Mesendoderm (in vitro differentiated cells): ENCODE measurements around the gene ITGA6. TPM values are rescaled to one million over a fixed set of nuclear protein-coding genes. Genes with fewer than 3 reads are reported as not detected.

Experiments
- DNase-seq: peaks from one replicate; pipeline ENCODE4 v3.0.0; 2013
- H2AK5ac ChIP-seq: 2 replicates; pipeline ENCODE4 v1.6.1; 2013; ENCODE audit warnings: low read length, inconsistent platforms
- H2BK120ac ChIP-seq: 2 replicates; pipeline ENCODE4 v1.6.1; 2013; ENCODE audit warnings: low read depth, mild to moderate bottlenecking, low read length, moderate library complexity, mixed read lengths
- H2BK15ac ChIP-seq: replicated peaks from 2 replicates; pipeline ENCODE4 v1.6.1; 2013; ENCODE audit warnings: low read depth, mild to moderate bottlenecking, moderate library complexity
- H2BK5ac ChIP-seq: 2 replicates; pipeline ENCODE4 v1.6.1; 2013; ENCODE audit warnings: low read length, inconsistent platforms
- H3K18ac ChIP-seq: 2 replicates; pipeline ENCODE4 v1.6.1; 2013; ENCODE audit warnings: mild to moderate bottlenecking, low read length, mixed read lengths
- H3K23ac ChIP-seq: one replicate; pipeline ENCODE4 v1.6.1; 2013; ENCODE audit warnings: low read length
- H3K27ac ChIP-seq: 2 replicates; pipeline ENCODE4 v1.5.1; 2013; ENCODE audit warnings: low read depth, mild to moderate bottlenecking, inconsistent platforms, low read length, moderate library complexity
- H3K27me3 ChIP-seq: 2 replicates; pipeline ENCODE4 v1.6.1; 2013; ENCODE audit warnings: low read length, control low read depth, mild to moderate bottlenecking, inconsistent platforms; ENCODE audit not compliant: insufficient read depth, poor library complexity
- H3K36me3 ChIP-seq: 2 replicates; pipeline ENCODE4 v1.6.1; 2013; ENCODE audit warnings: low read length, inconsistent platforms; ENCODE audit not compliant: control insufficient read depth, insufficient read depth
- H3K4ac ChIP-seq: one replicate; pipeline ENCODE4 v1.6.1; 2013; ENCODE audit warnings: low read depth, mild to moderate bottlenecking, low read length, moderate library complexity
- H3K4me1 ChIP-seq: 2 replicates; pipeline ENCODE4 v1.6.1; 2013; ENCODE audit warnings: low read depth, low read length, inconsistent platforms; ENCODE audit not compliant: control insufficient read depth
- H3K4me2 ChIP-seq: 2 replicates; pipeline ENCODE4 v1.6.1; 2013; ENCODE audit warnings: low read length
- H3K4me3 ChIP-seq: 2 replicates; pipeline ENCODE4 v1.5.1; 2013; ENCODE audit warnings: mild to moderate bottlenecking, low read length
- H3K56ac ChIP-seq: one replicate; pipeline ENCODE4 v1.6.1; 2013; ENCODE audit warnings: low read length
- H3K79me1 ChIP-seq: 2 replicates; pipeline ENCODE4 v1.6.1; 2013; ENCODE audit warnings: low read length, inconsistent platforms
- H3K79me2 ChIP-seq: 2 replicates; pipeline ENCODE4 v1.6.1; 2013; ENCODE audit warnings: mild to moderate bottlenecking, low read length; ENCODE audit not compliant: control insufficient read depth, insufficient read depth
- H3K9ac ChIP-seq: 2 replicates; pipeline ENCODE4 v1.6.1; 2013; ENCODE audit warnings: low read length, inconsistent platforms
- H4K5ac ChIP-seq: one replicate; pipeline ENCODE4 v1.6.1; 2013; ENCODE audit warnings: low read length
- H4K8ac ChIP-seq: one replicate; pipeline ENCODE4 v1.6.1; 2013; ENCODE audit warnings: low read depth, mild to moderate bottlenecking, control low read depth, low read length, moderate library complexity
- WGBS: extraction: QIAGEN DNeasy Blood & Tissue Kit; methylation state at CpG from one replicate; pipeline ENCODE4 v1.1.7; 2013; ENCODE audit warnings: low lambda C conversion rate, missing lambda C conversion rate; ENCODE audit not compliant: insufficient coverage; ENCODE audit errors: extremely low coverage; 5-methylcytosine and 5-hydroxymethylcytosine counted together
- polyA plus RNA-seq, 2 experiments: library from polyadenylated mRNA; stranded (reverse); fragments of 200-250 nt; gene quantifications; one replicate each; pipeline ENCODE4 v1.2.3, GENCODE V29; 2013

ITGA6 gene
- 25.4 TPM for polyA plus RNA-seq (2013, experiment 1 of 2)
- polyA plus RNA-seq (2013, experiment 2 of 2), result 26.4 TPM

DNA sequence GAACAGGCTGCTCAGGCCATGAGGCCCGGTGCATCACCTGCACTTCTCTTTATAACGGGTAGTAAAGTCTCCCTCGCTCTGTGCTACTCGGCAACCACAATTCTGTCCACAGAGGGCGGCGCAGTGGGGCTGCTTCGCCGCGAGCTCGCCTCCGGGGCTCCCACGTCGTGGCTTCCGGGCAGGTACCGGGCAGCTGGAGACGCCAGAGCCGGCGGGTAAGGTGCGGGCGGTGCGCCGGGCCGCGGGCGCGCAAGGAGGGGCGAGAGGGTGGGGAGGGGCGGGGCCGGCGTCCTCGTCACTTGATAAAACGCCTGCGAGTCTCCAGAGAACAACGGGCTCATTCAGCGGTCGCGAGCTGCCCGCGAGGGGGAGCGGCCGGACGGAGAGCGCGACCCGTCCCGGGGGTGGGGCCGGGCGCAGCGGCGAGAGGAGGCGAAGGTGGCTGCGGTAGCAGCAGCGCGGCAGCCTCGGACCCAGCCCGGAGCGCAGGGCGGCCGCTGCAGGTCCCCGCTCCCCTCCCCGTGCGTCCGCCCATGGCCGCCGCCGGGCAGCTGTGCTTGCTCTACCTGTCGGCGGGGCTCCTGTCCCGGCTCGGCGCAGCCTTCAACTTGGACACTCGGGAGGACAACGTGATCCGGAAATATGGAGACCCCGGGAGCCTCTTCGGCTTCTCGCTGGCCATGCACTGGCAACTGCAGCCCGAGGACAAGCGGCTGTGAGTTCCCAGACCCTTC, at the start of gene ITGA6:
Gene ITGA6, plus strand, starts transcription at position 331 of the 734 bp plus-strand sequence.
- Histone ChIP-seq H3K79me1 (peaks cover 1% of the 10 kb centered on the region), H2AK5ac (no peak within 1 kb of the TSS), H3K27me3 (peaks cover 4% of the 10 kb centered on the region), H3K4me2 (peak within 1 kb of the TSS; percentile 82), H4K8ac (no peak within 1 kb of the TSS), H4K5ac (no peak within 1 kb of the TSS), H2BK5ac (no peak within 1 kb of the TSS), H3K4ac (no peak within 1 kb of the TSS), H2BK15ac (no peak within 1 kb of the TSS), H3K36me3 (no peaks in the 10 kb centered on the region), H3K4me1 (peaks cover 4% of the 10 kb centered on the region), H3K9ac (peak within 1 kb of the TSS; percentile 39), H3K79me2 (peaks cover 2% of the 10 kb centered on the region), H2BK120ac (no peak within 1 kb of the TSS), H3K18ac (peak within 1 kb of the TSS; percentile 33), H3K27ac (no peak within 1 kb of the TSS), H3K23ac (no peak within 1 kb of the TSS), H3K56ac (peak within 1 kb of the TSS; percentile 81), H3K4me3 (peak within 1 kb of the TSS; percentile 26)
- peak; percentile 87 for DNase-seq
- no CpG with 5 or more reads among the region's 79 CpGs for WGBS

DNA sequence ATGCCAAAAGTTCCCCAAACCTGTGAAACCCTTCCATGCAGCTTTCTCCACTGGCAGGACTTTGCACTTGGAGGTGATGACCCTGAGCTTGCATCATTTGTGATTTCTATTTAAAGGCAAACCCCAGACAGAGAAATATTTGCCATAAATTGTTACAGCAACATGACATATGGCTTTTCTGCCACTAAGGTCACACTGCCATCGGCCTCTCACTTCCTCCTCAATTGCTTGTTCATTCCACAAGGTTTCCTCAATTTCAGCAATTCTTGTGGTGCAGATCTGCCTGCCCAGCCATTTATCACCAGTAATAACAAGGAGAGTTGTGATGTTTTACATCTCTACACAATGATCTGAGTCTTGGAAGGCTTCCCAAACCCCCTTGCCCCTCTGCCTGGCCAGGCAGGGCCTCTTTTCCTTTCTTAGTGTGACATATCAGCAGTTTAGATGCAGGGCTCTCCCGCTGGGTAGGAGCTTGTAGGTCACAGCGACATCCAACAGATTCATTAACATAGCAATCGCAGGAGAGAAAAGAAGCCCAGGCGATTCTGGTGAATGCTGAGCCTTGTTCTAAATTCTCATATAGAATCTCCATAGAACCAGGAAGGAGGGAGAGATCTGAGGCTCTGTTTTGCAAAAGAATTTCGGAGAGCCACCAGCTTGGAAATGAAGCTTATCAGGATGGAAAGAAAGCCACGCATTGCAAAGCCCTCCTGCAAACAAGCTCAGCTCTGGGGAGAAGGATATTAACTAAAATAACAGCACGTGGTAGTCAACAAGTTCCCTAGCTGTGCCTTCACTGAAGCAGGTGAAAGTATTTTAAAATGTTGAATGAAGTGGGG, 46.7 kb upstream of the ITGA6 start:
- Histone ChIP-seq H3K79me1 (no peaks in the 10 kb centered on the region), H2BK15ac (peak overlapping the region; percentile 57), H3K27me3 (no peaks in the 10 kb centered on the region), H3K4me1 (peaks cover 15% of the 10 kb centered on the region), H2BK5ac (peak overlapping the region; percentile 14), H3K4ac (no peak overlapping the region), H4K5ac (no peak overlapping the region), H3K36me3 (no peaks in the 10 kb centered on the region), H3K79me2 (no peaks in the 10 kb centered on the region), H4K8ac (no peak overlapping the region), H3K4me3 (no peak overlapping the region), H3K4me2 (no peak overlapping the region), H3K23ac (no peak overlapping the region), H2BK120ac (no peak overlapping the region), H3K9ac (no peak overlapping the region), H3K27ac (peak overlapping the region; percentile 78), H3K56ac (peak overlapping the region; percentile 49), H2AK5ac (no peak overlapping the region), H3K18ac (peak overlapping the region; percentile 86)
- no CpG with 5 or more reads among the region's 8 CpGs for WGBS
- DNase-seq, result peak; percentile 95

DNA sequence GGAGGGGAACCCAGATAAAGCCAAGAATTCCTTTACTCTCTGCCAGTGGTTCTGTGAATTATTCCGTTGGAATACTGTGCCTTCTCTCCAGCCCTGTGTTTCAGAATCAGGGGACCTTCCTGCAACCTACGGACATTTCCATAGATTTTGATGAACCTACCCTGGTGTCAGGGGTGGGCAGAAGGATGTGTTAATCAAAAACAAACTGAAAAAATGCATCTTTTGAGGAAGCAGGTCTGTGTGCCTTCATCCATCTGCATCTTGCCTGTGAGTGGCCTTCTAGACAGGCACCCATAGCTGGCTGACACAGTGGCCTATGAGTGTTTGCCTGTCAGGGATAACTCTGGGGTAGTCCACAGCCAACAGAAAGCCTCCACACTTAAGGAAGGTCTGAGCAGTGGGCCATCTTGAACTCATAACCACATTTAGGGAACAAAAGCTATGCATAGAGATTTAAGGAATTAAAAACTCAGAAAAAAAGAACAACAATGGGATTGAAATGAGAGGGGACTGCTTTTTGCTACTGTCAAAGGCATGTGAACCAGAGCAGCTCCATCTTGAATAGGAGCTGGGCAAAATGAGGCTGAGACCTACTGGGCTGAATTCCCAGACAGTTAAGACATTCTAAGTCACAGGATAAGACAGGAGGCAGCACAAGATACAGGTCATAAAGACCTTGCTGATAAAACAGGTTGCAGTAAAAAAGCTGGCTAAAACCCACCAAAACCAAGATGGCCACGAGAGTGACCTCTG, 45.9 kb upstream of the ITGA6 start:
- Histone ChIP-seq H3K18ac (peak overlapping the region; percentile 86), H4K5ac (no peak overlapping the region), H3K4ac (no peak overlapping the region), H2AK5ac (peak overlapping the region; percentile 7), H3K4me3 (no peak overlapping the region), H3K79me2 (no peaks in the 10 kb centered on the region), H3K79me1 (no peaks in the 10 kb centered on the region), H2BK120ac (no peak overlapping the region), H3K27ac (peak overlapping the region; percentile 78), H3K23ac (no peak overlapping the region), H3K4me1 (peaks cover 15% of the 10 kb centered on the region), H3K56ac (peak overlapping the region; percentile 69), H2BK5ac (peak overlapping the region; percentile 21), H3K27me3 (no peaks in the 10 kb centered on the region), H4K8ac (no peak overlapping the region), H3K9ac (no peak overlapping the region), H3K4me2 (no peak overlapping the region), H2BK15ac (no peak overlapping the region), H3K36me3 (no peaks in the 10 kb centered on the region)
- peak; percentile 43 for DNase-seq
- no CpG with 5 or more reads among the region's 3 CpGs for WGBS

DNA sequence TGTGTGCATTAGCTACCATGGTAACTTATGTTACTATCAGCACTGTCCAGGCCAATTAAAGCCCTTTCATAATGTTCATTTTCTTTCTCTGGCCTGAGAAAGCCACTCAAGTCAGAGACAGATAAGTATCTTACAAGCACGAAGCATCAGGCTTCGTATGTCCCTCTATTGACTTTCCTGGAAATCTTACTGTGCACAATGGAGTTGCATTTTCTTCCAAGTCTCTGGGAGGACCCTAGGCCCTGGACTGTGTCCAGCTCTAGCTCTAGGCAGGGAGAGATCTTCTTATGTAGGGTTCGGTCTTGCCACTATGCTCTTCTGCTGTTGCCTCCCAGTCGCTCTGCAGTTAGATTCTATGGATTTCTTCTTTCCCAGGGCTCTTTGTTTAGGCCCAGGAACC, 40.0 kb upstream of the ITGA6 start:
- Histone ChIP-seq H4K5ac (no peak overlapping the region), H3K4ac (no peak overlapping the region), H3K4me1 (no peaks in the 10 kb centered on the region), H3K4me2 (no peak overlapping the region), H3K56ac (no peak overlapping the region), H4K8ac (no peak overlapping the region), H2BK120ac (no peak overlapping the region), H2BK5ac (no peak overlapping the region), H3K27me3 (no peaks in the 10 kb centered on the region), H3K27ac (no peak overlapping the region), H3K9ac (no peak overlapping the region), H3K36me3 (no peaks in the 10 kb centered on the region), H3K79me2 (no peaks in the 10 kb centered on the region), H3K18ac (no peak overlapping the region), H3K4me3 (no peak overlapping the region), H3K79me1 (no peaks in the 10 kb centered on the region), H2AK5ac (no peak overlapping the region), H3K23ac (no peak overlapping the region), H2BK15ac (no peak overlapping the region)
- no CpG with 5 or more reads among the region's 4 CpGs for whole genome bisulfite sequencing
- no peak for DNase-seq

DNA sequence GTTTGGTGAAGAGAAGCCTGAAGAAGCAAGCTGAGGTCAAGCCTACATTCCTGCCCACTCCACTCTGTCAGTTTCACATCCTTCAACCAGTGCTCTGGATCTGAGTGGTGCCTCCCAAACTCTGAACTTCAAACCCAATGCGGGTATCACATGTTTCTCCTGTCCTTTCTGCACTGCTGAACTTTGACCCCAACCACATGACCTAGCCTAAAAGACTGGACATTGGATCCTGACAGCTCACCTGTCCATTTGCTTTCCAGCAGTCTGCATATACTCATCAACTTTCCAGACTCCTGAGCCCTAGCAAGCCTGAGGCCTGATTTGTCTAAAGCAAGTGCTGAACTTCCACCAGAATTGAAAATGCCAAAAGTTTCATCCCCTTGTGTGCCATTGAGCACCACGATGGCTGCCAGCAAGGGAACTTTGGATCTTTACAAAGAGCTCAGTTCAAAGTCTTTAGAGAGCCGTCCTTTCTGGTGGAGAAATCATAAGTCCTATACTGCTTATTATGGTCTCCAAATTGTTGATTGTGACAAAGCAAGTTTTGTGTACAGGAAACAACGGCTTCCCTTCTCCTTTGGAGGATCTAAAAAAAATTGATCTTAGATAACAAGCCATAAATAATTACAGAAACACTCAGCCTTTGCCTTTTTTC, 37.6 kb upstream of the ITGA6 start:
- Histone ChIP-seq H3K23ac (no peak overlapping the region), H2BK15ac (no peak overlapping the region), H3K9ac (no peak overlapping the region), H3K27me3 (no peaks in the 10 kb centered on the region), H3K27ac (no peak overlapping the region), H3K4me1 (no peaks in the 10 kb centered on the region), H3K4me3 (no peak overlapping the region), H4K8ac (peak overlapping the region; percentile 41), H3K18ac (no peak overlapping the region), H3K36me3 (no peaks in the 10 kb centered on the region), H2AK5ac (no peak overlapping the region), H3K4me2 (no peak overlapping the region), H3K79me2 (no peaks in the 10 kb centered on the region), H4K5ac (no peak overlapping the region), H2BK5ac (no peak overlapping the region), H3K79me1 (no peaks in the 10 kb centered on the region), H3K4ac (no peak overlapping the region), H2BK120ac (no peak overlapping the region), H3K56ac (no peak overlapping the region)
- WGBS, result no CpG with 5 or more reads among the region's 4 CpGs
- no peak for DNase-seq
